Esophagus muscularis mucosa (tissue), 3 donors: ENCODE data around the gene CHSY3.
"Not testable (repeated sequence)": the region's sequence is repeated elsewhere in the genome, so short reads cannot be mapped to it uniquely, and the experiment has no call there.

Source experiments
- CTCF ChIP-seq, 3 experiments: fragments of 200-600 bp in 2 of 3; fragments of 450-650 bp in 1 of 3; sonication (generic) in 2 of 3; IDR thresholded peaks; one replicate each; pipeline ENCODE4 v1.5.1; 2017 to 2019; ENCODE audit warnings: antibody characterized with exemption in 3 of 3, mild to moderate bottlenecking in 2 of 3, moderate library complexity in 1 of 3
- POLR2A ChIP-seq: fragments of 450-650 bp; IDR thresholded peaks from one replicate; pipeline ENCODE4 v1.6.1; 2017; ENCODE audit warnings: antibody characterized with exemption, moderate library complexity, mild to moderate bottlenecking, low read depth
- POLR2AphosphoS5 ChIP-seq, 2 donors: sonication (generic); formaldehyde crosslinking; IDR thresholded peaks; one replicate each; pipeline ENCODE4 v1.6.1; 2017; ENCODE audit warnings: antibody characterized with exemption in 2 of 2

- not testable (repeated sequence) for TF ChIP-seq CTCF (IDR thresholded peaks at IDR 0.05); POLR2A; POLR2AphosphoS5 (IDR thresholded peaks at IDR 0.05)
These were observed 322.3 kb downstream of the CHSY3 start for GRCh38 chr5:130226556-130226955.
